ENCODE measurements around the gene C6orf120. TPM values are rescaled to one million over a fixed set of nuclear protein-coding genes. Genes with fewer than 3 reads are reported as not detected.
A peak's percentile ranks its signal among the peaks of the same experiment; 100 is the strongest.

Gene C6orf120
- total RNA-seq, 4 donors from 2014 or later = 25.3 to 35.6 (median 31.2) TPM

DNA sequence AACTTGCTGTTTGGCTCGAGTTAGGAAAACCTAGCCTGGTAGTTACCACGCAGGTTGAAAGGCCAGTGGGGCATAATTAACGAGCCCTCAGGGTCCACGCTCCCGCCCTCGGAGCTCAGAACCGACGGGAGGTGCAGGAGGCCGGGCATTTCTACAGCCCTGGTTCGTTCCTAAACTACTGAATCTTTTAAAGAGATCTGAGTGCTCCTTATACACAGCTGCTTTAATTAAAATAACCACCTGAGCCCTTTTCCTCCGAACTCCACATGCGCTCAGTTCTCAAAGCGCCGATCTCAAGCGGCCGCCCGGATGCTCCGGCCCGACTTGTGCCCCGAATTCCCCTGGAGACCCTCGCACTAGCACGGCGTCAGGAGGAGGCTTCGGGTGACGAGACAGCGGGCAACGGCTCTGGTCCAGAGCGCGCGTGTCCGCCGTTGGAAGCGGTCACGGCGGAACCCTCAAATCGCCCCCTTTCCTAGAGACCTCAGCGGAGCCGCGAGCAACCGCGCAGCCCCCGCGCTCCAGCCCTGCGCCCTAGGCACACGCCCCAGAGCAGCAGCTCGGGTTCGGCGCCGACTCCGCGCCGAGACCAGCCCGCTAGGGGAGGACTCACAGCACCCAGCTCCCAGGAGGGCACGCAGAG lies 494 bp upstream of the C6orf120 start:
- H3K27me3 ChIP-seq = no peaks in the 10 kb centered on the region
- H3K36me3 ChIP-seq = peaks cover 0 to 17% (median 12%) of the 10 kb centered on the region in 4 donors
- intact Hi-C loops (cut with DNase I) = loop anchor here (2.0 kb wide), 1 partner anchor 49 kb away; the partner anchor contains the start of genes DYNLT2 and ERMARD
- H3K4me3 ChIP-seq = peak overlapping the region; percentile 83 to 99 (median 96)
- peaks cover 30 to 63% (median 48%) of the 10 kb centered on the region in 4 donors for H3K4me1 ChIP-seq
- WGBS = 0% methylated on average over 16 of the region's 54 CpGs
- DNase-seq (ENCODE audit: extremely low spot score) = no peak
- TF ChIP-seq EP300 (IDR thresholded peaks at IDR 0.05) (no peak), POLR2A (IDR thresholded peaks at IDR 0.05; ENCODE audit: low read depth) (no peak), POLR2AphosphoS5 (IDR thresholded peaks at IDR 0.05) (no peak)
- TF ChIP-seq, protein P1, sequence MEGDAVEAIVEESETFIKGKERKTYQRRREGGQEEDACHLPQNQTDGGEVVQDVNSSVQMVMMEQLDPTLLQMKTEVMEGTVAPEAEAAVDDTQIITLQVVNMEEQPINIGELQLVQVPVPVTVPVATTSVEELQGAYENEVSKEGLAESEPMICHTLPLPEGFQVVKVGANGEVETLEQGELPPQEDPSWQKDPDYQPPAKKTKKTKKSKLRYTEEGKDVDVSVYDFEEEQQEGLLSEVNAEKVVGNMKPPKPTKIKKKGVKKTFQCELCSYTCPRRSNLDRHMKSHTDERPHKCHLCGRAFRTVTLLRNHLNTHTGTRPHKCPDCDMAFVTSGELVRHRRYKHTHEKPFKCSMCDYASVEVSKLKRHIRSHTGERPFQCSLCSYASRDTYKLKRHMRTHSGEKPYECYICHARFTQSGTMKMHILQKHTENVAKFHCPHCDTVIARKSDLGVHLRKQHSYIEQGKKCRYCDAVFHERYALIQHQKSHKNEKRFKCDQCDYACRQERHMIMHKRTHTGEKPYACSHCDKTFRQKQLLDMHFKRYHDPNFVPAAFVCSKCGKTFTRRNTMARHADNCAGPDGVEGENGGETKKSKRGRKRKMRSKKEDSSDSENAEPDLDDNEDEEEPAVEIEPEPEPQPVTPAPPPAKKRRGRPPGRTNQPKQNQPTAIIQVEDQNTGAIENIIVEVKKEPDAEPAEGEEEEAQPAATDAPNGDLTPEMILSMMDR (IDR thresholded peaks at IDR 0.05) = no peak
- peak overlapping the region; percentile 96 to 99 (median 96) for H3K27ac ChIP-seq (replicated peaks in 1 of 4)
- H3K9me3 ChIP-seq = no peaks in the 10 kb centered on the region

DNA sequence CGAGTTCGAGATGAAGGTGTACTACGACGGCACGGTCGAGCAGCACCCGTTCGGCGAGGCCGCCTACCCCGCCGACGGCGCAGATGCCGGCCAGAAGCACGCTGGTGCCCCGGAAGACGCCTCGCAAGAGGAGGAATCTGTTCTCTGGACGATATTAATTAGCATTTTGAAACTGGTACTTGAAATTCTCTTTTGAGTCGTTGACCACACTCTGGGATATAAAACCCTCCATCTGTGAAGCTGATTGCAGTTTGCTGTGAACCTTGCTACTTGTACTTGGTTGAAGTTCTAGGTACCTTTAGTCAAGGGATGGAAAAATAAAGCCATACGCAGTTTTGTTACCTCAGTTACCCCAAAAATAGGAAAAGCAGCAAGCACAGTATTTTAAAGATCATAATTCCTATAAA lies 917 bp downstream of the C6orf120 start:
- Histone ChIP-seq H3K27ac (replicated peaks in 1 of 4) (peak overlapping the region; percentile 96 to 99 (median 96)), H3K27me3 (no peaks in the 10 kb centered on the region), H3K36me3 (peaks cover 0 to 21% (median 12%) of the 10 kb centered on the region in 4 donors), H3K4me3 (peak overlapping the region; percentile 83 to 99 (median 96)), H3K4me1 (peaks cover 30 to 63% (median 48%) of the 10 kb centered on the region in 4 donors), H3K9me3 (no peaks in the 10 kb centered on the region)
- WGBS = 22% methylated on average over 2 of the region's 22 CpGs
- DNase-seq (ENCODE audit: extremely low spot score) = no peak
- no peak for TF ChIP-seq POLR2AphosphoS5 (IDR thresholded peaks at IDR 0.05)
- TF ChIP-seq, protein P1 (IDR thresholded peaks at IDR 0.05) = no peak
- TF ChIP-seq EP300 (IDR thresholded peaks at IDR 0.05) = no peak
- no peak for TF ChIP-seq POLR2A (IDR thresholded peaks at IDR 0.05; ENCODE audit: low read depth)
- intact Hi-C loops (cut with DNase I) = loop anchor here (2.0 kb wide), 1 partner anchor 20 kb away; no protein-coding TSS in a partner anchor

DNA sequence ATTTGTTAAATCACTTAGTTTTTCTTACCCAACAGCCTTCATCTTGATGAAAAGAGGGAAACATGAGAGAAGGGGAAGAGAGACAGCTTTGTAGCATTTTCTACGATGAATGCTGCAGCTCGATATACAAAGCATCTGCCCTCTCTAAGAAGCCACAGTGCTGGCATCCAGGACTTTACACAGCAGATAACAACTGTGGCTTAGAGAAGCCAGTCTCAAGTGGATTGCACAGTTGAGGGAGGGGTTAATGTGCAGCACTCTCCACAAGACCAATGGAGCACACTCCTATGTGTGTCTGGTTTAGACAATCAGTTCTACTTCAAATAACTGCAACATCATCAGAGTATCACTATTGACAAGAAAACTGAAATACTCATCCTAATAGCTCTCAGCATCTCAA lies 5.8 kb downstream of the C6orf120 start:
- TF ChIP-seq EP300 (IDR thresholded peaks at IDR 0.05) (no peak), POLR2A (IDR thresholded peaks at IDR 0.05; ENCODE audit: low read depth) (no peak), POLR2AphosphoS5 (IDR thresholded peaks at IDR 0.05) (no peak)
- TF ChIP-seq, protein P1 (IDR thresholded peaks at IDR 0.05) = no peak
- WGBS = 87% methylated on average over 2 of the region's 2 CpGs
- intact Hi-C loops (cut with DNase I) = no loop called here
- Histone ChIP-seq H3K36me3 (peaks cover 19 to 65% (median 44%) of the 10 kb centered on the region in 4 donors), H3K27me3 (no peaks in the 10 kb centered on the region), H3K4me1 (peaks cover 25 to 32% (median 29%) of the 10 kb centered on the region in 4 donors), H3K27ac (replicated peaks in 1 of 4) (no peak overlapping the region), H3K4me3 (no peak overlapping the region), H3K9me3 (no peaks in the 10 kb centered on the region)
- no peak for DNase-seq (ENCODE audit: extremely low spot score)

DNA sequence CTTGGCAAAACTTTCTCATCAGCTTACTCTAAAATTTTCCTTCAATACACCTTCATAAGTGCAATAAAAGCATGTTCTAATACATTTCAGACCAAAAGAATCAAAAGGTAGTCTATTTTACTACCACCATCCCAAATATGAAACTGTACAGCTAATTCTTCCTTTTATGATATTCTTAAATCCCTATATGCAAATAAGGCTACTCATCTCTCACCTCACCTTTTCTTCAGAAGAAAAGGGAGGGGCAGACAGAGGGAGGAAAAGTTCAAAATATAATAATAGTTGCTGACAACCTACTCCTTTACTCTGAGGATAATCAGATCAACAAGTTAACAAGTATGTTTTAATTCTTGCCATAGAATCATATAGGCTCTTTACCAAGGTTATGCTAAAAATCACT lies 7.4 kb downstream of the C6orf120 start:
- Histone ChIP-seq H3K9me3 (no peaks in the 10 kb centered on the region), H3K4me1 (peaks cover 10 to 17% (median 14%) of the 10 kb centered on the region in 4 donors), H3K27me3 (no peaks in the 10 kb centered on the region), H3K4me3 (no peak overlapping the region), H3K36me3 (peaks cover 24 to 76% (median 54%) of the 10 kb centered on the region in 4 donors), H3K27ac (replicated peaks in 1 of 4) (no peak overlapping the region)
- intact Hi-C loops (cut with DNase I) = no loop called here
- DNase-seq (ENCODE audit: extremely low spot score) = no peak
- TF ChIP-seq, protein P1 (IDR thresholded peaks at IDR 0.05) = no peak
- TF ChIP-seq POLR2A (IDR thresholded peaks at IDR 0.05; ENCODE audit: low read depth) = no peak
- no peak for TF ChIP-seq EP300 (IDR thresholded peaks at IDR 0.05)
- TF ChIP-seq POLR2AphosphoS5 (IDR thresholded peaks at IDR 0.05) = no peak

Measured in esophagus muscularis mucosa (tissue), 4 donors.